Breast epithelium (tissue), 4 donors: ENCODE measurements around the gene AQP4. TPM values are rescaled to one million over a fixed set of nuclear protein-coding genes. Genes with fewer than 3 reads are reported as not detected.

Experiments used
- DNase-seq, 2 donors: peaks; one replicate each; pipeline ENCODE4 v3.0.0-alpha.2; 2019; ENCODE audit warnings: low spot score in 2 of 2
- H3K27ac ChIP-seq, 2 donors: fragments of 200-600 bp; sonication (generic) in 1 of 2; one replicate each; pipeline ENCODE4 v1.5.1; 2016 to 2019; ENCODE audit warnings: mild to moderate bottlenecking in 1 of 2
- H3K27me3 ChIP-seq, 2 donors: fragments of 200-600 bp; sonication (generic) in 1 of 2; one replicate each; pipeline versions ENCODE4 v1.5.1 to v1.6.0; 2017 to 2019; ENCODE audit warnings: control low read depth in 1 of 2, mild to moderate bottlenecking in 1 of 2
- H3K36me3 ChIP-seq: fragments of 200-600 bp; one replicate; pipeline ENCODE4 v1.5.1; 2019
- H3K4me1 ChIP-seq, 2 donors: fragments of 200-600 bp; sonication (generic); one replicate each; pipeline ENCODE4 v1.5.1; 2016 to 2019; ENCODE audit warnings: control low read depth in 1 of 2
- H3K4me3 ChIP-seq, 3 donors: fragments of 200-600 bp; sonication (generic); 1 replicate in 2 of 3; 2 replicates in 1 of 3; pipeline ENCODE4 v1.5.1; 2016 to 2019; ENCODE audit warnings: mild to moderate bottlenecking in 3 of 3, moderate library complexity in 2 of 3
- H3K9me3 ChIP-seq, 2 donors: fragments of 200-600 bp; sonication (generic) in 1 of 2; one replicate each; pipeline ENCODE4 v1.5.1; 2016 to 2019; ENCODE audit warnings: control low read depth in 1 of 2
- POLR2A ChIP-seq: fragments of 450-650 bp; IDR thresholded peaks from one replicate; pipeline ENCODE4 v1.6.1; 2016; ENCODE audit warnings: antibody characterized with exemption, mild to moderate bottlenecking, moderate library complexity
- POLR2AphosphoS5 ChIP-seq, 3 donors: sonication (generic); formaldehyde crosslinking; IDR thresholded peaks; one replicate each; pipeline ENCODE4 v1.6.1; 2017; ENCODE audit warnings: antibody characterized with exemption in 3 of 3
- intact Hi-C: fragments of 100-400 bp; cut with DNase I; formaldehyde crosslinking; loops from one replicate; pipeline ENCODE4 v1.15.1; 2023; ENCODE audit warnings: low total_unique reads
- total RNA-seq, 3 donors: library from RNA; depleted of rRNA; stranded (reverse); fragments of >200 nt; gene quantifications; one replicate each; pipeline ENCODE4 v1.1.0, GENCODE V29; 2016
- TF ChIP-seq, protein P1 (sequence below), 3 donors: fragments of 450-650 bp; IDR thresholded peaks; one replicate each; pipeline ENCODE4 v1.5.1; 2016 to 2017; ENCODE audit warnings: antibody characterized with exemption in 3 of 3, mild to moderate bottlenecking in 3 of 3, moderate library complexity in 3 of 3

The AQP4 gene
- total RNA-seq, 3 donors from 2014 or later: 0.32 to 1.5 (median 0.33) TPM

DNA sequence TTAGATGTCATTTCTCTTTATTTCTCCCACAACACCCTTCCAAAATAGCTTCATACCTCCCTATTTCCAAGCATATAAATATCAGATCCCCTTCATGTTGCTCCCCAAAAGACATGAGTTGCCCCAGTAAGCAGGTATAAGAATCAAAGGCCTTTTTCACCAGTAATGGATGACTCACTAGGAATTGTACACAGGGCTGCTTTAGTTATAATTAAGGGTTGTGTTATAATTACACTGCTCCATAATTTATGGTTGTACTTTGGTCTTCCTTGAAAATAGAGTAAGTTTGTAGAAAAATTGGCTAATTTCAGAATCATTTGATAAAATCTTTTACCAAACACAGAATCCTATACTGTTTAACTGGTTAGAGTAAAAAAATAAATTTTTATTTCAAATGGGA lies 8.8 kb upstream of the AQP4 start:
- TF ChIP-seq POLR2AphosphoS5 (IDR thresholded peaks at IDR 0.05) (no peak), POLR2A (no peak)
- TF ChIP-seq, protein P1, sequence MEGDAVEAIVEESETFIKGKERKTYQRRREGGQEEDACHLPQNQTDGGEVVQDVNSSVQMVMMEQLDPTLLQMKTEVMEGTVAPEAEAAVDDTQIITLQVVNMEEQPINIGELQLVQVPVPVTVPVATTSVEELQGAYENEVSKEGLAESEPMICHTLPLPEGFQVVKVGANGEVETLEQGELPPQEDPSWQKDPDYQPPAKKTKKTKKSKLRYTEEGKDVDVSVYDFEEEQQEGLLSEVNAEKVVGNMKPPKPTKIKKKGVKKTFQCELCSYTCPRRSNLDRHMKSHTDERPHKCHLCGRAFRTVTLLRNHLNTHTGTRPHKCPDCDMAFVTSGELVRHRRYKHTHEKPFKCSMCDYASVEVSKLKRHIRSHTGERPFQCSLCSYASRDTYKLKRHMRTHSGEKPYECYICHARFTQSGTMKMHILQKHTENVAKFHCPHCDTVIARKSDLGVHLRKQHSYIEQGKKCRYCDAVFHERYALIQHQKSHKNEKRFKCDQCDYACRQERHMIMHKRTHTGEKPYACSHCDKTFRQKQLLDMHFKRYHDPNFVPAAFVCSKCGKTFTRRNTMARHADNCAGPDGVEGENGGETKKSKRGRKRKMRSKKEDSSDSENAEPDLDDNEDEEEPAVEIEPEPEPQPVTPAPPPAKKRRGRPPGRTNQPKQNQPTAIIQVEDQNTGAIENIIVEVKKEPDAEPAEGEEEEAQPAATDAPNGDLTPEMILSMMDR (IDR thresholded peaks at IDR 0.05): no peak
- Histone ChIP-seq H3K4me1 (no peaks in the 10 kb centered on the region), H3K36me3 (no peaks in the 10 kb centered on the region), H3K9me3 (no peaks in the 10 kb centered on the region), H3K4me3 (no peak overlapping the region), H3K27ac (no peak overlapping the region), H3K27me3 (no peaks in the 10 kb centered on the region)
- DNase-seq: no peak
- intact Hi-C loops: no loop called here

- no peak overlapping the region for H3K4me3 ChIP-seq
- no peak overlapping the region for H3K27ac ChIP-seq
- no peak for TF ChIP-seq POLR2AphosphoS5 (IDR thresholded peaks at IDR 0.05)
- no peak for TF ChIP-seq POLR2A
- TF ChIP-seq, protein P1 (IDR thresholded peaks at IDR 0.05): no peak
- H3K9me3 ChIP-seq: no peaks in the 10 kb centered on the region
- H3K4me1 ChIP-seq: no peaks in the 10 kb centered on the region
- H3K36me3 ChIP-seq: no peaks in the 10 kb centered on the region
- DNase-seq: no peak
- intact Hi-C loops: no loop called here
- H3K27me3 ChIP-seq: no peaks in the 10 kb centered on the region
Measured at GRCh38 chr18:26869640-26870039, 4.1 kb upstream of the AQP4 start.

DNA sequence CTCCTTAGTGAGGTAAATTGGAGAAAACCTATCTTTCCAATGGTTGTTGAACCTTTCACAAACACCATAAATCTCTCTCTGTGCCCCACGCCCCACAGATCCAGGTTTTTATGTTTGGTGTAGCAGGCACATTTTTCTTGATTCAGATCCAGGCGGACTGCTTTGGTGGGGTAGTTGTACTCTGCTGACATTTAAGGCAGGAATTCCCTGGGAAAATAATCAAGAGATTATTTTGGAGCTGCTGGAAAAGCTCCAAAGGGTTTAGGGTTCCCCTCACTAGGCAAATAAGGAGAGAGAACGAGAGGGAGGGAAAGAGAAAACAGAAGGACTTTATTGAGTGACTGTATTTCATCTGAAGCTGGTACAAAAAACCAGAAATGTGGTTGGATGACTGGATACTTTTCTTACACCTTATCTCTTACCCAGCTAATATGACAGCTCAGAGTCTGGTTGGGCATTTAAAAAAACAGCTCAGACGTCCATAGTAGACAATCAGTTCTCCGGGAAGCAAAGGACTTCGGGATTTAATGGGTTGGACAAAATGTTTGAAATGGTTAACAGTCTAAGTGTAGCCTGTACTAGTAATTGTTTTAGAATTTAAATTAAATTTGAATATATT lies 3.6 kb upstream of the AQP4 start:
- Histone ChIP-seq H3K9me3 (no peaks in the 10 kb centered on the region), H3K4me3 (no peak overlapping the region), H3K4me1 (no peaks in the 10 kb centered on the region), H3K27me3 (no peaks in the 10 kb centered on the region), H3K36me3 (no peaks in the 10 kb centered on the region), H3K27ac (no peak overlapping the region)
- intact Hi-C loops: no loop called here
- no peak for DNase-seq
- no peak for TF ChIP-seq POLR2AphosphoS5 (IDR thresholded peaks at IDR 0.05)
- TF ChIP-seq, protein P1 (IDR thresholded peaks at IDR 0.05): no peak
- TF ChIP-seq POLR2A: no peak

DNA sequence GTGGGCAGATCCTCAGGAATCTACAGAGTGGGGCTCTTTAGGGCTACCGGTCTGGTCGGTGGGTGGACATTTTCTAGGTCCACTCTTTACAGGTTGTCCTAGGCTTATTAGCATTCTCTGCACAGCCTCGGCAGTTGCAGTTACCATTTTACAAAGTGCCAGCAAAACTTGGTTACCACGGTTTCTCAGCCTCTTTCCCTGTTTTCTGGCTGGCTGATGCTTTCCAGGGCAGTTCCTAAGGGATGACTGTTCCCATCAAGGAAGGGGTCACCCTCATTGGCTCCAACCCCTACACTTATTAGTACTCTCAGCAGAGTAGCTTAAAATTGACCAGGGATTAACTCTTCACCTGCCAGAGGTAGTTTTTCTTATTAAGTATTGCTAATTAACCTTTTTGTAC lies 2.0 kb upstream of the AQP4 start:
- Histone ChIP-seq H3K4me1 (no peaks in the 10 kb centered on the region), H3K4me3 (no peak overlapping the region), H3K27me3 (no peaks in the 10 kb centered on the region), H3K9me3 (no peaks in the 10 kb centered on the region), H3K36me3 (no peaks in the 10 kb centered on the region), H3K27ac (no peak overlapping the region)
- no peak for DNase-seq
- TF ChIP-seq, protein P1 (IDR thresholded peaks at IDR 0.05): no peak
- TF ChIP-seq POLR2AphosphoS5 (IDR thresholded peaks at IDR 0.05): no peak
- no peak for TF ChIP-seq POLR2A
- intact Hi-C loops: no loop called here

- Histone ChIP-seq H3K27me3 (no peaks in the 10 kb centered on the region), H3K4me1 (no peaks in the 10 kb centered on the region), H3K36me3 (no peaks in the 10 kb centered on the region), H3K4me3 (no peak overlapping the region), H3K27ac (no peak overlapping the region), H3K9me3 (no peaks in the 10 kb centered on the region)
- TF ChIP-seq, protein P1 (IDR thresholded peaks at IDR 0.05): no peak
- TF ChIP-seq POLR2AphosphoS5 (IDR thresholded peaks at IDR 0.05) (no peak), POLR2A (no peak)
- no peak for DNase-seq
- intact Hi-C loops: no loop called here
Measured at GRCh38 chr18:26864658-26865057, 849 bp downstream of the AQP4 start.
